ENCODE data around the gene LILRB1.
"Not testable (repeated sequence)": the region's sequence is repeated elsewhere in the genome, so short reads cannot be mapped to it uniquely, and the experiment has no call there.

Gene LILRB1

DNA sequence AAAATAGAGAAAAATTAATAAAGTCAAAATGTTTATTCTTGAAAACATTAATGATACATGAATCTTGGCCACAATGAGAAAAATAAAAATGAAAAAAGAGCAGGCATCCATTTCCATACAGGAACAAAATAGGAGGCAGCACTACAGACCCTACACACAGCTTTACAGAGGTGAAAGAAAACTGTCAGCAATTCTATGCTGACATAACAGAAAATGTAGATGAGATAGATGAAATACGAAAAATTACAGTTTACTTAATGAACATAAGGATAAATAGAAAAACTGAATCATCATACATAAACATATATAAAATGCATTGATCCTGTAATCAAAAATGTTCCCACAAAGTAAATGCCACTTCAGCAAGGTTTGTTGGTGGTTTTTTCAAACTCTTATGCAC, 38.1 kb downstream of the LILRB1 start:
- DNase-seq (ENCODE audit: low read depth): no peak
- no peak overlapping the region for H3K9ac ChIP-seq (ENCODE audit: low read length)
- no peaks in the 10 kb centered on the region for H3K36me3 ChIP-seq (ENCODE audit: control insufficient read depth, insufficient read depth, low read length, severe bottlenecking)
- no peaks in the 10 kb centered on the region for H3K4me1 ChIP-seq (ENCODE audit: control insufficient read depth, insufficient read depth, low read length)
- H3K4me3 ChIP-seq (ENCODE audit: low read length): no peak overlapping the region
- peaks cover 13% of the 10 kb centered on the region for H3K27me3 ChIP-seq (replicated peaks; ENCODE audit: control insufficient read depth, insufficient read depth, low read length)
- no peaks in the 10 kb centered on the region for H3K9me3 ChIP-seq (ENCODE audit: control insufficient read depth, low read length)

DNA sequence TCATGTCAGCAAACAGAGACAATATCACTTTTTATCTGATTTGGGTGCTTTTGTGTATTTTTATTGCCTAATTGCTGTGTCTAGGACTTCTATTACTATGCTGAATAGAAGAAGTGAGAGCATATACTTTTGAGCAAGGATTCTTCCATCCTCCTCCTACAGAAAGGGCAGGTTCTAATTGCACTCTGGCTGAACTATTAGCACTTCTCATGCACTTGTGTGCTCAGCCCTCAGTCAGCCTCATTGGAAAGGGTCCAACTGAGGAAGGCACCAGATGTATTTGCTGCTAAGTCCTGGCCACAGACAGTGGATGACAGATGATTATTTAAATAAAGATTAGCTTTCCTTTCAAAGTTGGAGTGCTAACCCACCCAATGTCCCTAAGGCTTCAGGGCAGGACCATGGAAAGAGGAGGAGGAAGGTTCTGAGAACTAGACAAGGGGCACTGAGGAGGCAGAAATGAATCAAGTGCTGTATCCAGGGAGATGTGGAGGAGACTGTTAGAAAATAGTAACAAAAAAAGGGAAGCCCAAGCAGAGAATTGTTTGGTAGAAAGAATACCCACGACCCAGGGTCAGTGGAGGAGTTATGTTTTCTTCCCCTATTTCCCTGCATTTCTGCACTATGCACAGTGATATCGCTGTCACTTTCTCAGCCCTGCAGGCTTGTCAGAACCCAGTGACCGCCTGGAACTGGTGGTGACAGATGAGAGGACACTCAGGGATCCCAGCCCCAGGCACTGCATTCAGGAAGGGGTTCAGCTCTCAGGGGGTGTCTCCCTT, 40.5 kb downstream of the LILRB1 start:
- no peak overlapping the region for H3K4me3 ChIP-seq (ENCODE audit: low read length)
- H3K9me3 ChIP-seq (ENCODE audit: control insufficient read depth, low read length): no peaks in the 10 kb centered on the region
- no peak for DNase-seq (ENCODE audit: low read depth)
- H3K36me3 ChIP-seq (ENCODE audit: control insufficient read depth, insufficient read depth, low read length, severe bottlenecking): no peaks in the 10 kb centered on the region
- no peaks in the 10 kb centered on the region for H3K4me1 ChIP-seq (ENCODE audit: control insufficient read depth, insufficient read depth, low read length)
- no peak overlapping the region for H3K9ac ChIP-seq (ENCODE audit: low read length)
- peaks cover 13% of the 10 kb centered on the region for H3K27me3 ChIP-seq (replicated peaks; ENCODE audit: control insufficient read depth, insufficient read depth, low read length)

DNA sequence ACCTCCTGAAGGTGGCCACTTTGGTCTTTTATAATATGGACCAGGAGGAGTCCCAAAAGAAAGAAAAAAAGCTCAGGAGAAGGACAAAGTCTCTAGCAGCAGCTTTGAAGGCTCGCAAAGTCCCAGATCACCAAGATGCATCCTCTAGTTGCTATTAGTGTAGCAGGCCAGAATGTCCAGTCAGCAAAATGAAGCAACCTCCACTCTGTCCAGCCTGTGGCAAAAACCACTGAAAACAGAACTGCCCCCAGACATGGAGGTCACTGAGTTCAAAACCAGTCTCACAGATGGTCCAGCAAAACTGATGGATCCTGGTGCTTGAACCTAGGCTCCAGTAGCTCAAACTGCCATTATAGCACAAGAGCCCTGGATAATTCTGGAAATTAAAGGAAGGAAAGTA, 42.9 kb downstream of the LILRB1 start:
- Histone ChIP-seq H3K4me3 (ENCODE audit: low read length) (no peak overlapping the region), H3K36me3 (ENCODE audit: control insufficient read depth, insufficient read depth, low read length, severe bottlenecking) (no peaks in the 10 kb centered on the region), H3K9me3 (ENCODE audit: control insufficient read depth, low read length) (no peaks in the 10 kb centered on the region), H3K4me1 (ENCODE audit: control insufficient read depth, insufficient read depth, low read length) (no peaks in the 10 kb centered on the region), H3K9ac (ENCODE audit: low read length) (no peak overlapping the region), H3K27me3 (replicated peaks; ENCODE audit: control insufficient read depth, insufficient read depth, low read length) (peaks cover 13% of the 10 kb centered on the region)
- DNase-seq (ENCODE audit: low read depth): no peak

DNA sequence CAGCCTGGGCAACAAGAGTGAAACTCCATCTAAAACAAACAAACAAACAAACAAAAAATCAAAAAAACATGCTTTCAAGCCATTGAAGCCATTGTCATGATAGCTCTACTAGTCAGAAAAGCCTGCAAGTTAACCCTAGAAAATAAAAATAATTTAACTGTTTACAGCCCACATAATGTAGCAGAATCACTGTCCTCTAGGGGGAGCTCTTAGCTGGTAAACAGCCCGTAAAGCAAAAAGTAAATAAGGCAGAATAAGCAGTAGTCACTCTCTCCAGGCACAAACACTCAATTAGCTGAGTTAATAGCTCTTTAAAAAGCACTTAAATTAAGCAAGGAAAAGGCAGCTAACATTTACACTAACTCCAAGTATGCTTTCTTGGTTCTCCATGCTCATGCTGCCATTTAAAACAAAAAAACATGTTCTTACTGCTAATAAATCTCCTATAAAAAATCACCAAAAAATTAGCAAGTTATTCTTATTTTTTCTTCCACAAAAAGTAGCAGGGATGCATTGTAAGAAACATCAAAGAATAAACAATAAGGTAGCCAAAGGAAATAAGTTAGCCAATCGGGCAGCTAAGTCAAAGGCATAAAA, 43.8 kb downstream of the LILRB1 start:
- Histone ChIP-seq H3K27me3 (replicated peaks; ENCODE audit: control insufficient read depth, insufficient read depth, low read length) (peaks cover 13% of the 10 kb centered on the region), H3K9me3 (ENCODE audit: control insufficient read depth, low read length) (no peaks in the 10 kb centered on the region), H3K36me3 (ENCODE audit: control insufficient read depth, insufficient read depth, low read length, severe bottlenecking) (no peaks in the 10 kb centered on the region), H3K9ac (ENCODE audit: low read length) (no peak overlapping the region), H3K4me1 (ENCODE audit: control insufficient read depth, insufficient read depth, low read length) (no peaks in the 10 kb centered on the region), H3K4me3 (ENCODE audit: low read length) (no peak overlapping the region)
- peak; percentile 53 for DNase-seq (ENCODE audit: low read depth)

DNA sequence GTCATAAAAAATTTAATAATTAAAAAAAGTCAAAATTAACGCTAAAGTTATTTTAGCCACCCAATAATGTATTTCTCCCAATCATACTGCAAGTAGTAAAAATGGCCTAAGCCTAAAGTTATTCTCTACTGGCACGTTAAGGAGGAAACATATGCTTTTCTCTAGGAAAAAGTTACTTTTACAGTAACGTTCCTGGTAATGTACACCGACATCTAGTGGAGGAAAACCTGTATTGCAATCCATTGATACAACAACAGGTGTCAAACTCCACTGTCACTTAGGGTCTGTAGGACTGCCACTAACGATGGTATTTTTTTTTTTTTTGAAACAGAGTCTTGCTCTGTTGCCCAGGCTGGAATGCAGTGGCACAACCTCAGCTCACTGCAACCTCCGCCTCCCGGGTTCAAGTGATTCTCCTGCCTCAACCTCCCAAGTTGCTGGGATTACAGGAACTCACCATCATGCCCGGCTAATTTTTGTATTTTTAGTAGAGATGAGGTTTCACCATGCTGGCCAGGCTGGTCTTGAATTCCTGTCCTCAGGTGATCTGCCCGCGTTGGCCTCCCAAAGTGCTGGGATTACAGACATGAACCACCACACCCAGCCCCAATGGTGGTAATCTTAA, 46.0 kb downstream of the LILRB1 start:
- not testable (repeated sequence) for H3K36me3 ChIP-seq (ENCODE audit: control insufficient read depth, insufficient read depth, low read length, severe bottlenecking); H3K4me3 ChIP-seq (ENCODE audit: low read length); H3K27me3 ChIP-seq (replicated peaks; ENCODE audit: control insufficient read depth, insufficient read depth, low read length); H3K9ac ChIP-seq (ENCODE audit: low read length); H3K4me1 ChIP-seq (ENCODE audit: control insufficient read depth, insufficient read depth, low read length); H3K9me3 ChIP-seq (ENCODE audit: control insufficient read depth, low read length)
- peak; percentile 74 for DNase-seq (ENCODE audit: low read depth)

DNA sequence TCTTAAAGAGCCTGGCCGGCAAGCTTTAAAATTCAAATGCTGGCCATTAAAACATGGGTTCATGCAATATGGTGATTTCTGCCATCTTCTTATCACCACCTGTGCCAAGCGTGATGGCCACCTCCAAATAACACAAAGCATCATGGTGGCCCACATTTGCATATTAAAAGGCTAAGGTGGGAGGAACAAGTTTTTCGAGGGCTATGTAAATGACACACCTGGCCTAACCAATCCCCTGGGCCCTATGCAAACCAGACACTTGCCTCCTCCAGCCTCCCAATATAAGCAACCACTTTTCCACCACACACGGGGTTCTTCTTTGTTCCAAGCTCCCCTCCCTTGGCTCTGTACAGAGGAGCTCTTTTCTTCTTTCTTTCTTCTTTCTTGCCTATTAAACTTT, 46.9 kb downstream of the LILRB1 start:
- H3K4me3 ChIP-seq (ENCODE audit: low read length): no peak overlapping the region
- H3K36me3 ChIP-seq (ENCODE audit: control insufficient read depth, insufficient read depth, low read length, severe bottlenecking): no peaks in the 10 kb centered on the region
- no peak for DNase-seq (ENCODE audit: low read depth)
- no peaks in the 10 kb centered on the region for H3K4me1 ChIP-seq (ENCODE audit: control insufficient read depth, insufficient read depth, low read length)
- peaks cover 2% of the 10 kb centered on the region for H3K27me3 ChIP-seq (replicated peaks; ENCODE audit: control insufficient read depth, insufficient read depth, low read length)
- H3K9ac ChIP-seq (ENCODE audit: low read length): no peak overlapping the region
- no peaks in the 10 kb centered on the region for H3K9me3 ChIP-seq (ENCODE audit: control insufficient read depth, low read length)

DNA sequence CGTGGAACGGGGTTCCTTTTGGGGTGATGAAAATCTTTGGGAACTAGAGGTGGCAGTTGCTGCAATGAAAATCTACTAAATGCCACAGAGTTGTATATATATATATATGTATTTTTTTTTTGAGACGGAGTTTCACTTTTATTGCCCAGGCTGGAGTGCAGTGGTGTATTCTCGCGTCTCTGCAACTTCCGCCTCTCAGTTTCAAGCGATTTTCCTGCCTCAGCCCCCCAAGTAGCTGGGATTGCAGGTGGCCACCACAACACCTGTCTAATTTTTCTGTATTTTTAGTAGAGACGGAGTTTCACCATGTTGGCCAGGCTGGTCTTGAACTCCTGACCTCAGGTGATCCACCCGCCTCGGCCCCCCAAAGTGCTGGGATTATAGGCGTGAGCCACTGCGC, 51.3 kb downstream of the LILRB1 start:
- not testable (repeated sequence) for H3K4me3 ChIP-seq (ENCODE audit: low read length); H3K4me1 ChIP-seq (ENCODE audit: control insufficient read depth, insufficient read depth, low read length); H3K36me3 ChIP-seq (ENCODE audit: control insufficient read depth, insufficient read depth, low read length, severe bottlenecking); H3K9me3 ChIP-seq (ENCODE audit: control insufficient read depth, low read length); H3K27me3 ChIP-seq (replicated peaks; ENCODE audit: control insufficient read depth, insufficient read depth, low read length); H3K9ac ChIP-seq (ENCODE audit: low read length); DNase-seq (ENCODE audit: low read depth)

DNA sequence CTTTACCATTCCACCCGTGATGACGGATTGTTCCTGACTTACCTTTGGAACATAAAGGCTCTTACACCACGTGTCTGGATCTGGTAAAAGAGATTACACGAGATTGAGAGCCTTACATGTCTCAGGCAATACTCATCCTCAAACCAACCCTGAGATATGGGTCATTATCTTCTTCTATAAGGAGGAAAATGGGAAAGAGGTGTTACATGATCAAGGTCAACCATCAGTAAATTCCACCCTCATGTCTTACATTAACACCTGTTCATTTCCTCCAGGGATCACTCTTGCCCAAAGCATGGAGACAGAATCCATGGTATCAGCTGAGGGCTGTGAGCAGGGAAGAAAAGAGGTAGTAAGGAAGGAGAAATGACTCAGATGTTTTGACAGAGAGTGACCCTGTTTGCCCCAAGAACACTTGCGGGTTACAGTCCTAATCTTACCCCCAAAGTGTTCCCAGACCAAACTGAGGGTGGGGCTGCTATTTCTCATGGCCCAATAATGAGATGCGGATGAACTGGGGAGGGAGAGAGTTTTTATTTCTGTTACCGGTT, 52.1 kb downstream of the LILRB1 start:
- no peak overlapping the region for H3K4me3 ChIP-seq (ENCODE audit: low read length)
- DNase-seq (ENCODE audit: low read depth): no peak
- no peak overlapping the region for H3K9ac ChIP-seq (ENCODE audit: low read length)
- no peaks in the 10 kb centered on the region for H3K27me3 ChIP-seq (replicated peaks; ENCODE audit: control insufficient read depth, insufficient read depth, low read length)
- H3K36me3 ChIP-seq (ENCODE audit: control insufficient read depth, insufficient read depth, low read length, severe bottlenecking): no peaks in the 10 kb centered on the region
- no peaks in the 10 kb centered on the region for H3K4me1 ChIP-seq (ENCODE audit: control insufficient read depth, insufficient read depth, low read length)
- no peaks in the 10 kb centered on the region for H3K9me3 ChIP-seq (ENCODE audit: control insufficient read depth, low read length)

DNA sequence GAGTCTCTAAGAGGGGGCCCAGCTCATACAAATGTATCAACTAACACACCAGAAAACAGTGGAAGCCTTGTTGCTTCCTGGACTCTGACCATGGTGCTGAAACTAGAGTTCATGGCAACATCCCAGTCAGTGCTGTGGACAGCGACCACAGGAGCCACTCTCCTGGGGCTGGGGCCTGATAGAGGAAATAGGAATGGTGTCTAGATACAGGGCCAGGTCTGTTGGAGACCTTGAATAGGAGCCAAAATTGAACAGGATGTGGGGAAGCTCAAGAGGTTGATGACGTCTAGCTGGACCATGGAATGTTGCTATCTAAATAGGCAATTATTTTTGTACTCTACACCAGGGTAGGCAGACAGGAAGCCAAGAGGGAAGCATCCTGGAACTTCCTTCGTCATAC, 54.2 kb downstream of the LILRB1 start:
- H3K27me3 ChIP-seq (replicated peaks; ENCODE audit: control insufficient read depth, insufficient read depth, low read length): no peaks in the 10 kb centered on the region
- H3K4me3 ChIP-seq (ENCODE audit: low read length): no peak overlapping the region
- no peaks in the 10 kb centered on the region for H3K36me3 ChIP-seq (ENCODE audit: control insufficient read depth, insufficient read depth, low read length, severe bottlenecking)
- H3K9ac ChIP-seq (ENCODE audit: low read length): no peak overlapping the region
- no peaks in the 10 kb centered on the region for H3K9me3 ChIP-seq (ENCODE audit: control insufficient read depth, low read length)
- no peaks in the 10 kb centered on the region for H3K4me1 ChIP-seq (ENCODE audit: control insufficient read depth, insufficient read depth, low read length)
- peak; percentile 8 for DNase-seq (ENCODE audit: low read depth)

Data from adipocyte (in vitro differentiated cells).